K562 (cell line): ENCODE measurements around the gene ZNF865. TPM values are rescaled to one million over a fixed set of nuclear protein-coding genes. Genes with fewer than 3 reads are reported as not detected.

ENCODE experiments used
- CEBPB ChIP-seq: fragments of 450-650 bp; IDR thresholded peaks from 2 replicates; pipeline ENCODE4 v1.6.1; 2016; ENCODE audit warnings: missing genetic modification characterization, missing compliant biosample characterization
- polyA plus RNA-seq, 8 experiments: library from polyadenylated mRNA; depleted of rRNA in 4 of 8; stranded (reverse) in 5 of 8; unstranded in 3 of 8; fragments of >200 nt; fragmentation: Nextera tagmentation in 2 of 8; fragmentation: Illumina TruSeq in 1 of 8; extraction: Ambion mirVana in 2 of 8; extraction: Trizol in 1 of 8; gene quantifications; 2 replicates each; pipeline versions ENCODE4 v1.2.1 to v1.2.3, GENCODE V29; 2011 to 2014; ENCODE audit warnings: inconsistent platforms in 1 of 8, missing spikeins in 1 of 8
- total RNA-seq, 7 experiments: library from RNA; depleted of rRNA in 6 of 7; stranded (reverse); fragments of >200 nt in 6 of 7; fragmentation: Illumina TruSeq in 2 of 7; extraction: Trizol in 2 of 7; gene quantifications; 2 replicates each; pipeline versions ENCODE4 v1.2.1 to v1.2.3, GENCODE V29; 2011 to 2021; ENCODE audit warnings: low replicate concordance in 1 of 7
- TF ChIP-seq, protein P1 (sequence below): fragments of 200-800 bp; sonication (Bioruptor generic); IDR thresholded peaks from 2 replicates; pipeline ENCODE4 v1.6.1; 2016; ENCODE audit warnings: missing genetic modification characterization, missing compliant biosample characterization

ZNF865 gene
- total and polyA plus RNA-seq, 9 of the 15 experiments (the other 6 are each of a cell fraction or from before 2014, with no cell fraction given): 0.40 to 18.8 (median 1.6) TPM; not detected in 2

DNA sequence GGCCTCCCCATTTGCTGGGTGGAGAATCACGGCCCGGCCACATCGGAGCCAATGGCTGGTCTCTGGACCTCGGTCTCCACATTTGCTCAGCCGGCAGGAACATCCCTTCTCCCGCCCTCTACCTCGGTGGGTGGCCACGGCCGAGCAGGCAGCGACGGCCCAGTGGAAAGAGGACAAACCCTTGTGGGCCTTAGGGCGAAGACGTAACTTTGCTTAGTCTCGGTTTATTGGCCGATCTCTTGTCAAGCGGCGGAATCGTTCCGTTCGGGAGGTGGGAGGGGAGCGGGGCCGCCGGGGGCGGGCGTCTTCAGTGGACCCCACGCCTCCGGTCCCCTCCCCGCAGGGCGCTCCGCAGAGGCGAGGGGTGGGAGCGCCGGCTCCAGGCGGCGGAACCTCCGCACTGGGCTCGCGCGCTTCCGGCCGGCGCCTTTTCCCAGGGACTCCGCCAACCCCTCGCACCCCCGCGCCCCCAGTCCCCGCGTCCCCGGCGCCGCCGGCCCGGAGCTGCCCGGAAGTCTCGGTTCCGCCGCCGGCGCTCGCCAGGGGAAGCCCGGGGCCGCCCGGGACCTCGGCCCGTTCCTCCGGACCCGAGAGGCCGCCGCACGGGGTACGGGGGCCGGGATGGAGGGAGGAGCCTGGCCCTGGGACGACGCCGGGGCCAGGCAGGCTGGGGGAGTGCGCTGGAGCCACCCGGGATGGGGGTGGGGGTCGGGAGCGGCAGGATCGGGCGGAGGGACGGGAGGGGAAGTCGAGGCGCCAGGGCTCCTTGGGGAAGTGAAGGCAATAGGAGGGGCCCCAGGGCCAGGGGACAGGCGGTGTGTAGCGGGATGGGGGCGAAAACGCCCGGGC lies 35.4 kb downstream of the ZNF865 start, which contains the start of gene ZNF580 (continued):
- TF ChIP-seq, protein P1, sequence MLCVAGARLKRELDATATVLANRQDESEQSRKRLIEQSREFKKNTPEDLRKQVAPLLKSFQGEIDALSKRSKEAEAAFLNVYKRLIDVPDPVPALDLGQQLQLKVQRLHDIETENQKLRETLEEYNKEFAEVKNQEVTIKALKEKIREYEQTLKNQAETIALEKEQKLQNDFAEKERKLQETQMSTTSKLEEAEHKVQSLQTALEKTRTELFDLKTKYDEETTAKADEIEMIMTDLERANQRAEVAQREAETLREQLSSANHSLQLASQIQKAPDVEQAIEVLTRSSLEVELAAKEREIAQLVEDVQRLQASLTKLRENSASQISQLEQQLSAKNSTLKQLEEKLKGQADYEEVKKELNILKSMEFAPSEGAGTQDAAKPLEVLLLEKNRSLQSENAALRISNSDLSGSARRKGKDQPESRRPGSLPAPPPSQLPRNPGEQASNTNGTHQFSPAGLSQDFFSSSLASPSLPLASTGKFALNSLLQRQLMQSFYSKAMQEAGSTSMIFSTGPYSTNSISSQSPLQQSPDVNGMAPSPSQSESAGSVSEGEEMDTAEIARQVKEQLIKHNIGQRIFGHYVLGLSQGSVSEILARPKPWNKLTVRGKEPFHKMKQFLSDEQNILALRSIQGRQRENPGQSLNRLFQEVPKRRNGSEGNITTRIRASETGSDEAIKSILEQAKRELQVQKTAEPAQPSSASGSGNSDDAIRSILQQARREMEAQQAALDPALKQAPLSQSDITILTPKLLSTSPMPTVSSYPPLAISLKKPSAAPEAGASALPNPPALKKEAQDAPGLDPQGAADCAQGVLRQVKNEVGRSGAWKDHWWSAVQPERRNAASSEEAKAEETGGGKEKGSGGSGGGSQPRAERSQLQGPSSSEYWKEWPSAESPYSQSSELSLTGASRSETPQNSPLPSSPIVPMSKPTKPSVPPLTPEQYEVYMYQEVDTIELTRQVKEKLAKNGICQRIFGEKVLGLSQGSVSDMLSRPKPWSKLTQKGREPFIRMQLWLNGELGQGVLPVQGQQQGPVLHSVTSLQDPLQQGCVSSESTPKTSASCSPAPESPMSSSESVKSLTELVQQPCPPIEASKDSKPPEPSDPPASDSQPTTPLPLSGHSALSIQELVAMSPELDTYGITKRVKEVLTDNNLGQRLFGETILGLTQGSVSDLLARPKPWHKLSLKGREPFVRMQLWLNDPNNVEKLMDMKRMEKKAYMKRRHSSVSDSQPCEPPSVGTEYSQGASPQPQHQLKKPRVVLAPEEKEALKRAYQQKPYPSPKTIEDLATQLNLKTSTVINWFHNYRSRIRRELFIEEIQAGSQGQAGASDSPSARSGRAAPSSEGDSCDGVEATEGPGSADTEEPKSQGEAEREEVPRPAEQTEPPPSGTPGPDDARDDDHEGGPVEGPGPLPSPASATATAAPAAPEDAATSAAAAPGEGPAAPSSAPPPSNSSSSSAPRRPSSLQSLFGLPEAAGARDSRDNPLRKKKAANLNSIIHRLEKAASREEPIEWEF (CRISPR knock-in tag): no peak
- TF ChIP-seq CEBPB (tag): no peak
